ENCODE data around the gene MN1.

GRCh38 chr22:27709919-27710675 is 91.5 kb downstream of the MN1 start:
- no peak for TF ChIP-seq CTCF (IDR thresholded peaks at IDR 0.05; ENCODE audit: low read depth, low read length)
- no peak for TF ChIP-seq POLR2A (IDR thresholded peaks at IDR 0.05; ENCODE audit: extremely low read depth, insufficient read length)

Data from NB4 (cell line).